Lung (tissue), 12 donors: ENCODE results near the gene HYAL3. TPM values are rescaled to one million over a fixed set of nuclear protein-coding genes. Genes with fewer than 3 reads are reported as not detected.

Experiments
- ATAC-seq: fragments of 200-7000 bp; cut with Tn5 transposase; one replicate; pipeline ENCODE4 v1.9.1; 2020; ENCODE audit warnings: moderate number of reproducible peaks; ENCODE audit not compliant: insufficient read depth, low FRiP score
- DNase-seq, 3 donors: peaks; one replicate each; pipeline ENCODE4 v3.0.0-alpha.2; 2013 to 2017
- H3K27ac ChIP-seq, 2 donors: one replicate each; pipeline ENCODE4 v1.5.1; 2013; ENCODE audit warnings: mild to moderate bottlenecking in 2 of 2, moderate library complexity in 2 of 2, control low read depth in 1 of 2, inconsistent platforms in 1 of 2, low read depth in 1 of 2, low read length in 1 of 2
- H3K27me3 ChIP-seq, 3 donors: one replicate each; pipeline ENCODE4 v1.5.1; 2013; ENCODE audit warnings: low read length in 2 of 3; ENCODE audit not compliant: control insufficient read depth in 3 of 3, insufficient read depth in 3 of 3
- H3K36me3 ChIP-seq, 4 donors: one replicate each; pipeline ENCODE4 v1.5.1; 2013; ENCODE audit warnings: low read length in 4 of 4, mild to moderate bottlenecking in 1 of 4, moderate library complexity in 1 of 4; ENCODE audit not compliant: control insufficient read depth in 4 of 4, insufficient read depth in 4 of 4
- H3K4me1 ChIP-seq, 5 donors: one replicate each; pipeline ENCODE4 v1.5.1; 2013; ENCODE audit warnings: low read length in 5 of 5, mild to moderate bottlenecking in 2 of 5, moderate library complexity in 1 of 5; ENCODE audit not compliant: control insufficient read depth in 5 of 5, insufficient read depth in 5 of 5
- H3K4me3 ChIP-seq: one replicate; pipeline ENCODE4 v1.5.1; 2013; ENCODE audit warnings: mild to moderate bottlenecking, control low read depth, moderate library complexity
- H3K9ac ChIP-seq, 2 donors: one replicate each; pipeline ENCODE4 v1.5.1; 2013; ENCODE audit warnings: low read length in 2 of 2, control low read depth in 1 of 2; ENCODE audit not compliant: insufficient read depth in 1 of 2
- H3K9me3 ChIP-seq, 4 donors: one replicate each; pipeline ENCODE4 v1.5.1; 2013; ENCODE audit warnings: low read length in 3 of 4, mild to moderate bottlenecking in 1 of 4, moderate library complexity in 1 of 4; ENCODE audit not compliant: control insufficient read depth in 4 of 4, insufficient read depth in 3 of 4
- CTCF ChIP-seq: IDR thresholded peaks from 2 replicates; pipeline ENCODE4 v1.5.1; 2012; ENCODE audit warnings: mild to moderate bottlenecking; ENCODE audit errors: control extremely low read depth, extremely low read depth
- WGBS, 2 donors: extraction: QIAGEN DNeasy Blood & Tissue Kit; methylation state at CpG; one replicate each; pipeline ENCODE4 v1.1.7; 2013; 5-methylcytosine and 5-hydroxymethylcytosine counted together
- polyA plus RNA-seq, 2 donors: library from polyadenylated mRNA; stranded (reverse); fragments of 200-250 nt; gene quantifications; one replicate each; pipeline ENCODE4 v1.2.1, GENCODE V29; 2013
- total RNA-seq, 2 donors: library from RNA; depleted of rRNA in 1 of 2; stranded (reverse); fragments of >200 nt in 1 of 2; gene quantifications; one replicate each; pipeline ENCODE4 v1.2.1, GENCODE V29; 2014 to 2021
- donor health status: control.
- donor health status: control.
- donor health status: Bipolar disorder and iron deficiency.
- donor health status: healthy.
- donor health status: DM: yes; HTN: yes; CAD: no.

Gene HYAL3
- total and polyA plus RNA-seq, 4 donors = 1.4 to 4.9 (median 3.3) TPM

GRCh38 chr3:50341537-50341936 lies 42.3 kb upstream of the HYAL3 start:
- H3K27ac ChIP-seq = peak overlapping the region in 1 of 2 donors; percentile 92
- DNase-seq = no peak
- ATAC-seq = no peak
- peak overlapping the region; percentile 40 for H3K4me3 ChIP-seq
- no peaks in the 10 kb centered on the region for H3K36me3 ChIP-seq
- peaks cover 0 to 55% (median 14%) of the 10 kb centered on the region in 5 donors for H3K4me1 ChIP-seq
- peaks cover 0 to 5% (median 0%) of the 10 kb centered on the region in 3 donors for H3K27me3 ChIP-seq
- H3K9ac ChIP-seq = peak overlapping the region in 1 of 2 donors; percentile 82
- H3K9me3 ChIP-seq = no peaks in the 10 kb centered on the region
- WGBS, 2 donors = 80 to 89% methylated on average over 8 to 9 of the region's 9 CpGs
- TF ChIP-seq CTCF = no peak

GRCh38 chr3:50340448-50341329 lies 41.5 kb upstream of the HYAL3 start, which contains the start of gene RASSF1:
TSS of gene RASSF1 (minus strand) at chr3:50340836. CDS start at chr3:50340805, 31 bp downstream.
- no peak for TF ChIP-seq CTCF
- peak within 1 kb of the TSS; percentile 25 to 82 for H3K9ac ChIP-seq
- no peaks in the 10 kb centered on the region for H3K9me3 ChIP-seq
- H3K27ac ChIP-seq = peak within 1 kb of the TSS; percentile 77 to 92
- ATAC-seq (peak; percentile 17), DNase-seq (peak; percentile 67 to 84 (median 70))
- peaks cover 3 to 60% (median 17%) of the 10 kb centered on the region in 5 donors for H3K4me1 ChIP-seq
- peak within 1 kb of the TSS; percentile 40 for H3K4me3 ChIP-seq
- 2 to 3% methylated on average over 57 to 84 of the region's 85 CpGs for WGBS, 2 donors
- peaks cover 0 to 5% (median 0%) of the 10 kb centered on the region in 3 donors for H3K27me3 ChIP-seq
- H3K36me3 ChIP-seq = no peaks in the 10 kb centered on the region

GRCh38 chr3:50340147-50340447 lies 40.9 kb upstream of the HYAL3 start:
- H3K9me3 ChIP-seq = no peaks in the 10 kb centered on the region
- H3K4me1 ChIP-seq = peaks cover 3 to 58% (median 18%) of the 10 kb centered on the region in 5 donors
- peak overlapping the region; percentile 77 to 92 for H3K27ac ChIP-seq
- 17 to 30% methylated on average over 9 of the region's 9 CpGs for WGBS, 2 donors
- peak overlapping the region; percentile 14 to 25 for H3K9ac ChIP-seq
- ATAC-seq = no peak
- H3K4me3 ChIP-seq = peak overlapping the region; percentile 40
- H3K36me3 ChIP-seq = no peaks in the 10 kb centered on the region
- H3K27me3 ChIP-seq = peaks cover 0 to 5% (median 0%) of the 10 kb centered on the region in 3 donors
- TF ChIP-seq CTCF = no peak
- peak in 1 of 3 donors; percentile 32 for DNase-seq
